ENCODE results near the gene SPEF2.

The SPEF2 gene

DNA sequence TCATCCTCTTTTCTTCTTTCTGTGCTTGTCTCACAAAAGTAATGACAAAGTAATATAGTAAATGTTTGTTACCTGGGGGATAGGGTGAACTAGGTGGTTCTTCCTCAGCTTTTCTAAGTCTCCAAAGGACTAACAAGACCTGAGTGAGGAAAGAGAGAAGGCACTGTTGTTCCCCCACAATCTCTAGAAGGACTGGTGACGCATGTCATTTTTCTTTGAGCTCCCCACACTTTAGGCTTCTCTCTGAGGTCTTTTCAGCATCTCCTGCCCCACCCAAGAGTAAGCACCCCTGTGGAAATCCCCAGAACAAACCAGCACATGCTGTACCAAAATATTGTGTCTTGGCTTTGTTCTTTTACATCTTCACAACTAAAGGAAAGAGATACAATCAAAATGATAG lies 236.6 kb downstream of the SPEF2 start:
- DNase-seq (ENCODE audit: low spot score) = peak; percentile 96

DNA sequence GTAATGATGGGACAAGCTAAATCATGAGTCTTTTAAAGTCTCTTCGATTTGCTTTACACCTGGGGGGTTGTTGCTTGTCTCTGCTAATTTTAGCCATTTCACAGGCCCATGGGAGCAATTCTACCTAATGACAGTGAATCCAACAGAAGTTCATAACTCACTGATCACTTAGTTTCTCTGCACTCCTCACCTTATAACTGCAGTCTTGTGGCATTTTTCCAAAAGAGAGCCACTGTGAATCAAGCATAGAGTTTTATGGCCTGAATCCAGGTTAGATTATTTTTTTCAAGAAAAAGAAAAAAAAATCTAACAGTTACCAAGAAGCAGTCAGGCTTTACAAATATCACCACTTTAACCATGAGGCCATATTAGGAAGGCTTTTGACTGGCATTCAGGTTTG lies 237.5 kb downstream of the SPEF2 start:
- DNase-seq (ENCODE audit: low spot score) = peak; percentile 68

DNA sequence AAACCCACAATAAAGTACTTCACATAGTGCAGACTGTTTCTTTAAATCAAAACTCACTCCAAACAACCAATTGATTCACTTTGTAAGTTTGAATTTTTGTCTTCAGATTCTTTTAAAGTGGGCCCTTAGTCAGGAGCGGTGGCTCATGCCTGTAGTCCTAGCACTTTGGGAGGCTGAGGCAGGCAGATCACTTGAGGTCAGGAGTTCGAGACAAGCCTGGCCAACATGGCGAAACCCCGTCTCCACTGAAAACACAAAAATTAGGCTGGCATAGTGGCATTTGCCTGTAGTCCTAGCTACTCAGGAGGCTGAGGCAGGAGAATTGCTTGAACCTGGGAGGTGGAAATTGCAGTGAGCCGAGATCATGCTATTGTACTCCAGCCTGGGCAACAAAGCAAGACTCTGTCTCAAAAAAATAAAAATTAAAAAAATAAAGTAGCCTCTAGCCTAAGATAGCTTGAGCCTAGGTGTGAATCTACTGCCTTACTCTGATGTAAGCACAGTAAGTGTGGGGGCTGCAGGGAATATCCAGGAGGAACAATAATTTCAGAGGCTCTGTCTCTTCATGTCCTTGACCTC lies 238.6 kb downstream of the SPEF2 start:
- DNase-seq (ENCODE audit: low spot score) = peak; percentile 41

DNA sequence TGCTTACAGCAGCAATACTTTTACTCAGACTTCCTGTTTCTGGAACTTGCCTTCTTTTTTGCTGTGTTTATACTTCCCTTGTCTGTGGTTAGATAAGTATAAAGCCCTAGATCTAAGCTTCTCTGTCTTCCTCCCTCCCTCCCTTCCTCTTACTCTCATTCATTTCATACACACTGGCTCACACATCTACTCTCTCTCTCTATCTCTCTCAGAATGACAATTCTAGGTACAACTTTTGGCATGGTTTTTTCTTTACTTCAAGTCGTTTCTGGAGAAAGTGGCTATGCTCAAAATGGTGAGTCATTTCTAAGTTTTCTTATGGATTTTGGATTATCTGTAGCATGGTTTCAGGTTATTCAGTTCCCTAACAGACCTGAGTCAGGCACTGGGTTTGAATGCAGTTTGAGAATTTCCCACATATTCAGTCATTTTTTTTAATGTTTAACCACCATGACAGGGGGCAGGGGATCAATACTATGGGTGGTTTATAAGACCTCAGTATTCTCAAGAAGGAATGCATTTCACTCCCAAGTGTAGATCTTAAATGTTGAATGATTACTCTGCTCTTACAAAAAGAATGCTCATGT lies 239.2 kb downstream of the SPEF2 start, which contains the start of gene IL7R:
TSS of gene IL7R (plus strand) at position 127 of the 587 bp plus-strand sequence. CDS start at position 214, 87 bp downstream.
- DNase-seq (ENCODE audit: low spot score) = peak; percentile 88

DNA sequence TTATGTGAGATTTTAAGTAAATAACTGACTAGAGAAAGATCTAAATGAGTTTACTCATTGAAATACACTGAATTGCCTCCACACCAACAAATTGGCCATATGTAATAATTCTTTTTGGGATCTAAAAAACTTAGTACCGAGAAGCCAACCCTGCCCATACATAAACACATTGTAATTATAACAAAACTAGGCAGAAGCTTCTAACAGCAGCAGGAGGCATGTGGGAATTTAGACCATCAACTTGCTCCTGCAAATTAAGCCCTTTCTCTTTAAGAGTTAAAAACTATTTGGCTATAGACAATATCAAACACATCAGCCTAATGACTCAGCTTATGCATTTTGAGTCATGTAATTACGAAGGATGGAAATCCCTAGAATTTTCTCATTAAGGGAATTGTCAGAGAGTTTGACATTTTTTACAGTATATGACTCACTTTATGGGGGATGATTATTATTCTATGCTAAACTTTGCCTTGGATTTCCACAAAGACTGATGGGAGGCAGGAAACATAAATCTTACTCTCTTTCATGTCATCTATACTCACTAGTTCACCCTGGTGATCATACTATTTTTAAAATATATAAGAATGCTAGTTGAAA lies 240.0 kb downstream of the SPEF2 start:
- DNase-seq (ENCODE audit: low spot score) = peak; percentile 80

DNA sequence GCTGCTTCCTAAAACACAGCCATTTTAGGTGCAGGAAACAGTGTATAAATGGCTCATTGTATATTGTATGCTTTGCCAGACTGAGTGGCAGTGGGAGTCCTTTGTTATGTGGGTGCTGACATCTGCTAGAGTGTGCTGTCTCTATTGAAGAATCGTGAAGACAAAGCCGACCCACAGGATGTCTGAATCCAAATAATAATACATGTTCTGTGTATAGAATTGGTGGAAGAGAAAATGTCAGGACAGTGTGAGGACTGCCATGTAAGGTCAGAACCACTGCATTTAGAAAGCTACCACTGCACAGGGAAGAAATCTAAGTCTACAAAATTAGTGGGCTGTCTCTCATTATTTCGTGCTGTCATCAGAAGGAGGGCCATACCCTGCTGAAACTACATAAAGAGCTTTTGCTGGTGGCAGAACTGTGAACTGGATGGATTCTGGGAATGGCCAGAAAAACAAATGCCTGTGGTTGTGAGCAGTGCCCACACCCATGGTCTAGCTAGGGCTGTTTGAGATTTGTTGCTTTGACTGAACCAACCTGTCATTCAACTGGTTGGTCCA lies 241.5 kb downstream of the SPEF2 start:
- peak; percentile 82 for DNase-seq (ENCODE audit: low spot score)

DNA sequence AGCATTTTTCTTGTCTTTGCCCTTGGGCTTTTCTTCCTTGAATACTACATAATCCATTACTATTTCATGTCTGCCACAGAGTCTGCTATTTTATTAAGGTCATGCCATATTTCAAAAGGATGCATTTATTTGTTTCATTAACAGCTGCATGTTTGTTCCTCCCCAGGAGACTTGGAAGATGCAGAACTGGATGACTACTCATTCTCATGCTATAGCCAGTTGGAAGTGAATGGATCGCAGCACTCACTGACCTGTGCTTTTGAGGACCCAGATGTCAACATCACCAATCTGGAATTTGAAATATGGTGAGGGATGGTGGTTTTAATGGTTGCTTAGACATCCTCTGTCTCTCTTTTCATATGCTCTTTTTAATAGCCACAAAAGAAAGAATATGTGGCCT lies 243.0 kb downstream of the SPEF2 start:
- DNase-seq (ENCODE audit: low spot score) = no peak

DNA sequence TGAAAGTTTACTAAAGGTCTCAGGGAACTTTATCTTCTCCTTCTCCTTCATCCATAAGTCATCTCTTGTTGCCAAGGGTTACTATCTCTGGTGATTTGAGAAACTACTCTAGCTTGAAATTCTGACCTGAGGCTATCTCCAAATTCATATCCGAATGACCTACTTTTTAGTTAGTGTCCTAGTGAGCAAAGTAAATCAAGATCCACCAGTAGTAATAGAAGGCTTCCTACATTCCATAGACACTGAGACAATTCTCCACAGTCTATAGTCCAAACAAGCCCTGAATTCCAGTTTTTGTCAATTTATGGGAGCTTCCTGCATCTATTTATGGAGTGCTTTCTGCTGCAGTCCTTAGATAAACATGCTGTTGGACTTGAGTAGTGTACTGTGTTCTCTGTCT lies 244.1 kb downstream of the SPEF2 start:
- no peak for DNase-seq (ENCODE audit: low spot score)

DNA sequence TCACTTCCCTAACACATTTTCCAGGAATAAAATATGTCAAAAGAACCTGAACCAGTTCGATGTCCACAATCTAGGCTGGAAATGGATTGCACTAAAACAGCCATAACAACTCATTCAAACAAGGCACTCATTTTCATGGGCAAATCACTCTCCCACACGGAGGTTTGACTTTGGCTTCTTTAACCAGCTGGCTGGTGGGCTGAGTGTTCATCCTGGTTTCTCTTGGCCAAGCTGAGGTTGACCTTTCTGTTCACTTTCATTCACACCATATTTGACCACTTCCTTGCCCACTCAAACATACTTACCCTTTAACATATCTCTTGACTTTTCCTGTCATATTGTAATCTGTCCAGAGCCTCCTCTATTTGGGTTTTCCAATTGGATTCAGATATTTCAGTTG lies 244.5 kb downstream of the SPEF2 start:
- DNase-seq (ENCODE audit: low spot score) = no peak

DNA sequence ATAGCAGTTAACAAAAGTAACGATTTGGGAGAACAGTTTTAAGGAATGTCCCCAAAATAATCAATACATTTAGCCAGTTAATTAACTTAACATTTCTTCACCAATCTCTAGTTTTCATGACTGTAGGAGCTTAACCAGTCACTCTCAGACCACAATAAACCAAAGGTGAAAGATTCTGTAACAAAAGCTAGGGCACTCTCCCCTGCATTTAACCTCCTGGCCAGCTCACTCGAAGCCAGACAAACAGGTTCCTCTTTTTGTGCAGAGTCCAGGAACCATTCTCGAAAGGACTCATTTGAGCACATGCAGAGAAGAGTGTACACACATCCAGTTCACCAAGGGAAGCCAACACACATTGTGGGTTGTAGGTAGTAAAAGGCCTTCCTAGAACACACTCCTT lies 245.5 kb downstream of the SPEF2 start:
- DNase-seq (ENCODE audit: low spot score) = peak; percentile 51

All from CD4-positive, alpha-beta T cell treated with Interleukin-2 at 100 ng/mL for 4 hours (primary cell).